HG02852 (cell line): Measurements from ENCODE around the gene MTHFSD.

Source experiments
- ATAC-seq: cut with Tn5 transposase; IDR thresholded peaks from one replicate; pipeline ENCODE4 v1.9.1; 2021; ENCODE audit warnings: mild to moderate bottlenecking, moderate library complexity; ENCODE audit not compliant: unreplicated experiment

MTHFSD gene

GRCh38 chr16:86504315-86505184 is 50.5 kb downstream of the MTHFSD start:
- no peak for ATAC-seq

GRCh38 chr16:86503830-86504229 is 51.2 kb downstream of the MTHFSD start:
- ATAC-seq, result no peak

GRCh38 chr16:86502856-86503748 is 51.9 kb downstream of the MTHFSD start:
- no peak for ATAC-seq

DNA sequence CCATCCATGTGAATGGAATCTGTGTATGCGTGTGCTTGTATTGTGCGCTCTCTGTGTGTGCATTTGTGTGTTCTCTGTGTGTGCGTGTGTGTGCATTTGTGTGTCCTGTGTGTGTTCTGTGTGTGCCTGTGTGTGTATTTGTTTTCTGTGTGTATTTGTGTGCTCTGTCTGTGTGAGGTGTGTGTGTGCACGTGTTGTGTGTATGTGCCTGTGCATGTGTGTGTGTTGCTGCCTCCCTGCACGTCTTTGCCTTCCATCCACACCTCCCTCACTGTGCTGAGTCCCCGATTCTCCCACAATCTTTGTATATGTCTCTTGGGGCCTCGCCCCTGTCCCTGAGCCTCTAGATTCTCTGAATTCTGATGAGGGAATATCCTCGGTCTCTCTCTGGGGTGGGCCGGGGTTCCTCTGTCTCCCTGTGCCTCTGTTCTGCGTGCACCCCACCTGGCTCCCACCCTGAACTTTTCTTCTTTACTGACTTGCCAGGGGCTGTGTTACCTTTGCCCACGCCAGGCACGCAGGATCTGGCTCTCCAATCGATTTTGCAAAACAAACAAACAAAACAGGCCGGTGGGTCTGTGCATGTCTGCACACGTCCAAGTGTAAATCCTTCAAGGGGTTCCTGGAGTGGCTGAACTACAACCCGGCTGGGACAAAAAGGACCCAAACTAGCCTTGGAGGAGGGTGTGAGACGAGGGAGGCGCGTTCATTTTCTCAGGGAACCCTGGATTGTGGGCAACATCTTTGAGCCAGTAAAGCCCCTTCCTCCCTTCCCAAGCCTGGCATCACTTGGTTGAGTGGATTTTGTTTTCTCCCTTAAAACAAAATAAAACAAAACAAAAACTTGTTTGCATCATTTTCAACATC is 52.8 kb downstream of the MTHFSD start:
- no peak for ATAC-seq

GRCh38 chr16:86500708-86501510 is 54.1 kb downstream of the MTHFSD start:
- ATAC-seq, result no peak

DNA sequence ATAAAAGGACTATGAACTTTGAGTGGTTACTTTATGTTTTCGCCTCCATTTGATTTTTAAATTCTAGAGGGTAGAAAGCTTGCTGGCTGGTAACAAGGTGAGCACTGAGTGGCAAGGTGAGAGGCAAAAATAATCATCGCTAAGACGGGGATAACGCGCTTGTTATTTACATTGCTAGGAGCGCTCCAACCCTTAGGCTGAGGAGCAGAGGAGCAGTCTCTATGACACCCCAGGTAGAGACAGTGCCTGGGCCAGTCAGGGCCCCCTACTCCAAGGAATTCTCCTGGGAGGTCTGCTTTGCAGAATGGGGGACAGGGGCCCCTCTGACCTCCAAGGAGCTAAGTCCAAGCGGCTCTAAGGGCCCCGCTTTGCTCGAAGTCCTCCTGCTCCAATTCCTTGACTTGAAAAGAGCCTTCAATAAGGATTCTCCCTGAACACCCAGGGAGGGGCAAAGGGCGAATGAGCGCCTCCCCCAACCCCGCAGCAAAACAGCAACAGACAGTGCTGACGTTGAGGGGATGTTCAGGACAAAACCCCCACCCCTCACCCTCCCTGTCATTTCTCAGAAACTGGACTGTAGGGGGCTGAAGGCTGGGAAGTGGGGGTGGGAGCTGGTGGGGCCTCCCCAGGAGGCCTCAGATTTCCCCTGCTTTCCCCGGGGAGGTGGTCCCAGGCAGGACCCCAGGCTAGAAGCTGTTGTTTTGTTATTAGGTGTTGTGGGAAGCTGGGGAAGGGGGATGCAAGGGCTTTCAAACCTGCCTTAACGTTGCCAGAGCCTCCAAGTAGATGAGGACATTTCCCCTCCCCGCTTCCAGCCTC is 54.9 kb downstream of the MTHFSD start:
- ATAC-seq, result no peak

DNA sequence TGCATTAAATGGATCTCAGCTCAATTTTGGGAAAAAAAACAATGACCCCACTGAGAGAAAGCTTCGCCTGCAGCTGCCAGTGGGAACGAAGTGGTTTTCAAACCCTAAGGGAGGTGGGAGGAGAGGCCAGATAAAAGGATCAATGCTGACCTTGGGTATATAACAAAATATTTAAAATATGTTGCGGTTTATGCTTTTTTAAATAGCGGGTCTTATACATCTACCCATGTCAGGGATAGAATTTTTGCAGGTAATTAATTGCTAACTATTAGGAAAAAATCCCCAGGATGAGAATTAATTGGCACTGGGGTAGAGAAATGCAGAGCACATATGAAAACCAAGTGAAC is 55.6 kb downstream of the MTHFSD start:
- ATAC-seq, result no peak

DNA sequence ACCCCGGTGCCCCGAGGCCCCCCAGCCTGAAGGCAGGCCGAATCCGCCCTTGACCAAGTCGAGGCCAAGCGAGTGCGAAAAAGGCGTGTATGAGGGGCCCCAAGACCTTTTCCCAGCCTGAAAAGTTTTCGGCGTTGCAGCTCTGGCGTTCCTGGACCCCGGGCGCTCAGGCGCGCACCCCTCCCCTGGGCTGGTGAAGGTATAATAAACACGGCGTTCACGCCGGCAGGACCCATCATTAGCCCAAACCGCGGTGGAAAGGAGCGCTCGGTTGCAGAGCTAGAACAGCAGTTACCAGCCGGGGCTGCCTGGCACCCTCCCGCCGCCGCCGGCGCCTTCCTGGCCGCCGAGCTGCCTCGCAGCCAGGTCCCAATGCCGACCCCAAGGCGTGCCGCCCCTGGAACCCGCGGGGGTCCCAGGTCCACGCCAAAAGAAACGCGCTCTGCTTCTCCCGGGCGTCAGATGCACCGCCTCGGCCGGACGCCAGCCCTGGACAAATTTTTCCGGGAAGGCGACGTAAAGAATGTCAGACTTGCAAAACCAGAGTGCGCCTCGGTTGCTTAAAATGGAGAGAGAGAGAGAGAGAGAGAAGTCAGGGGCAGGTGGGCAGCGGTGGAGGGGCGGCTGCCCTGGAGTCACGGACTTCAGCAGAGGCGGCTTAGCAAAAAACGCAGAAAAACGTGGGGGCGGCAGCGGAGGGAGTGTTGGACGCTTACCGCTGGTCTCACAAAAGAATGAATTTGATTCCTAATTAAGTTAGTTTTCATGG is 56.2 kb downstream of the MTHFSD start:
- ATAC-seq, result no peak

GRCh38 chr16:86498155-86498670 is 56.8 kb downstream of the MTHFSD start:
- no peak for ATAC-seq

- ATAC-seq, result no peak
These were observed 57.4 kb downstream of the MTHFSD start for GRCh38 chr16:86497551-86498021.

GRCh38 chr16:86496929-86497461 is 58.0 kb downstream of the MTHFSD start:
- no peak for ATAC-seq

- no peak for ATAC-seq
These were observed 58.6 kb downstream of the MTHFSD start for GRCh38 chr16:86496262-86496928.

DNA sequence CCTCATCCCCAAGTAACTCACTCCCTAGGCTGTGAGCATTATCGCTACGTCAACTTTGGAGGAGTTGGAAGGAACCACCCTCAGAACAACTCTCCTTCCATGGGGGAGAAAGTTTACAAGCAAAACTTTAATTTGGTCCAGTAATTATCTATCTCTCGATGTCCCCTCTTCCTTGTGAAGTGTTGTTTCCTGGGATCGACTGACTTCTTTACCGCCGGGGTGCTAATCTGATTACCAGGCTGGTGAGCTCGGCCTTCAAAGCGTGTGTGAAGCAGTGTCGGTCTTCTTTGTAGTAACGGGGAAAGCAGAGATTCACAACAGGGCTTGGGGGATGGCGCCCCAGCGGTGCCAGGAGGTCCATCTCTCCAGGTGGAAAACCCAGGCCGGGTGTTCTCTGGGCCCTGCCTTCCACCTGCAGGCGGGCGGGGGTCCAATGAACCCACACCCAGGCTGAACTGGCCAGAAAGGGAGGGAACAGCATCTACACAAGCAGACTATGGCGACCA is 59.2 kb downstream of the MTHFSD start:
- ATAC-seq, result no peak

GRCh38 chr16:86495357-86495701 is 59.7 kb downstream of the MTHFSD start:
- ATAC-seq, result no peak

GRCh38 chr16:86494565-86495356 is 60.3 kb downstream of the MTHFSD start:
- no peak for ATAC-seq

- ATAC-seq, result no peak
These were observed 60.9 kb downstream of the MTHFSD start for GRCh38 chr16:86494039-86494564.
